ENCODE measurements around the gene PNKP. TPM values are rescaled to one million over a fixed set of nuclear protein-coding genes. Genes with fewer than 3 reads are reported as not detected.

The PNKP gene
- total and polyA plus RNA-seq, 10 donors = 36.6 to 203 (median 108) TPM

DNA sequence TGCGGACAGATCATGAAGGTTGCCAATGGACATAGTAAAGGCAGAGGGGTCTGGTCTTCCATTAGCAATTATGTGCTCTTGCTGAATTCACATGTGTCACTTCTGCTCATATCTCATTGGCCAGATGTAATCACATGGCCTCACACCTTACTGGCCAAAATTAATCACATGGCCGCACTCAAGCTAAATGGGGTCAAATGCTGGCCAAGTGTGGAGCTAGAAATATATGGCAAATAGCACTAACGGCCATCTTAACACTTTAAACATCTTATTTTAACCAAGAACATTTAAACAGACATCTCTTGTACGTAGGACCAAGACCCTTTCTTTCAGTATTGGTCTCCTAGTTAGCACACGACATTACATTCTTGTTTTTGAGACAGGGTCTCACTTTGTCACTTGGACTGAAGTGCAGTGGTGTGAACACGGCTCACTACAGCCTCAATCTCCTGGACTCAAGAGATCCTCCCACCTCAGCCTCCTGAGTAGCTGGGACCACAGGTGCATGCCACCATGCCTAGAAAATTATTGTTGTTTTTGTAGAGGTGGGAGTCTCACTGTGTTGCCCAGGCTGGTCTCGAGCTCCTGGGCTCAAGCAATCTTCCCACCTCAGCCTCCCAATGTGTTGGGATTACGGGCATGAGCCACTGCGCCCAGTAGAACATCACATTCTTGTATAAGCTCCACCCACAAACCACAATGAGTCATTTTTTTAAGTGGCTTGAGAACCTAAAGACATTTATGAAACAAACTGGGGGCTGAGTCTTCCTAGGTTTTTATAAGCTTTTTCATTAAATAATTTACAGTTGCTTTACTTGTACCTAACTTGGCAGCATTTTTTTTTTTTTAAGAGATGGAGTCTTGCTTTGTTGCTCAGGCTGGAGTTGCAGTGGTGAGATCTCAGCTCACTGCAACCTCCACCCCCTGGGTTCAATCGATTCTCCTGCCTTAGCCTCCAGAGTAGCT, 19.4 kb downstream of the PNKP start:
- no peaks in the 10 kb centered on the region for H3K36me3 ChIP-seq
- H3K4me1 ChIP-seq = peaks cover 9 to 74% (median 46%) of the 10 kb centered on the region in 6 donors
- H3K27me3 ChIP-seq (replicated peaks in 1 of 7) = peaks cover 0 to 5% (median 0%) of the 10 kb centered on the region in 7 donors
- TF ChIP-seq POLR2A (IDR thresholded peaks at IDR 0.05) (no peak), POLR2AphosphoS5 (IDR thresholded peaks at IDR 0.05) (no peak)
- TF ChIP-seq, protein P1, sequence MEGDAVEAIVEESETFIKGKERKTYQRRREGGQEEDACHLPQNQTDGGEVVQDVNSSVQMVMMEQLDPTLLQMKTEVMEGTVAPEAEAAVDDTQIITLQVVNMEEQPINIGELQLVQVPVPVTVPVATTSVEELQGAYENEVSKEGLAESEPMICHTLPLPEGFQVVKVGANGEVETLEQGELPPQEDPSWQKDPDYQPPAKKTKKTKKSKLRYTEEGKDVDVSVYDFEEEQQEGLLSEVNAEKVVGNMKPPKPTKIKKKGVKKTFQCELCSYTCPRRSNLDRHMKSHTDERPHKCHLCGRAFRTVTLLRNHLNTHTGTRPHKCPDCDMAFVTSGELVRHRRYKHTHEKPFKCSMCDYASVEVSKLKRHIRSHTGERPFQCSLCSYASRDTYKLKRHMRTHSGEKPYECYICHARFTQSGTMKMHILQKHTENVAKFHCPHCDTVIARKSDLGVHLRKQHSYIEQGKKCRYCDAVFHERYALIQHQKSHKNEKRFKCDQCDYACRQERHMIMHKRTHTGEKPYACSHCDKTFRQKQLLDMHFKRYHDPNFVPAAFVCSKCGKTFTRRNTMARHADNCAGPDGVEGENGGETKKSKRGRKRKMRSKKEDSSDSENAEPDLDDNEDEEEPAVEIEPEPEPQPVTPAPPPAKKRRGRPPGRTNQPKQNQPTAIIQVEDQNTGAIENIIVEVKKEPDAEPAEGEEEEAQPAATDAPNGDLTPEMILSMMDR (IDR thresholded peaks at IDR 0.05 in 8 of 11, conservative IDR thresholded peaks at IDR 0.05 in 3 of 11) = no peak
- no peak overlapping the region for H3K4me3 ChIP-seq
- intact Hi-C loops (cut with DNase I; ENCODE audit: low total_unique reads) = no loop called here
- H3K9me3 ChIP-seq = peaks cover 0 to 6% (median 0%) of the 10 kb centered on the region in 8 donors
- 66 to 82% (median 70%) methylated on average over 10 of the region's 10 CpGs for WGBS, 5 donors
- no peak for DNase-seq
- peak overlapping the region in 4 of 8 donors; percentile 18 to 99 (median 42) for H3K27ac ChIP-seq

DNA sequence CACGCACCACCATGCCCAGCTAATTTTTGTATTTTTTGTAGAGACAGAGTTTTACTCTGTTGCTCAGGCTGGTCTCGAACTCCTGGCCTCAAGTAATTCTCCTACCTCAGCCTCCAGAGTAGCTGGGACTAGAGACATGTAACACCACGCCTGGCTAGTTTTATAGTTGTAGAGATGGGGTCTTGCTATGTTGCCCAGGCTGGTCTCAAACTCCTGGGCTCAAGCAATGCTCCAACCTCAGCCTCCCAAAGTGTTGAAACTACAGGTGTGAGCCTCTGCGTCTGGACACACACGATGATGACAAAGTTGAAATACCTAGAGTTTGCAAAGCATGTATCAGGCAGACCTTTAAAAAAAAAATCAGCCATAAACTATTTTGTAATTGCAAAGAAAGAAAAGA, 21.0 kb downstream of the PNKP start:
- TF ChIP-seq POLR2A (IDR thresholded peaks at IDR 0.05) = no peak
- TF ChIP-seq, protein P1 (IDR thresholded peaks at IDR 0.05 in 8 of 11, conservative IDR thresholded peaks at IDR 0.05 in 3 of 11) = no peak
- TF ChIP-seq POLR2AphosphoS5 (IDR thresholded peaks at IDR 0.05) = no peak
- Histone ChIP-seq H3K9me3 (peaks cover 0 to 6% (median 0%) of the 10 kb centered on the region in 8 donors), H3K27ac (no peak overlapping the region), H3K27me3 (replicated peaks in 1 of 7) (no peaks in the 10 kb centered on the region), H3K4me1 (peaks cover 0 to 62% (median 33%) of the 10 kb centered on the region in 6 donors), H3K36me3 (no peaks in the 10 kb centered on the region), H3K4me3 (no peak overlapping the region)
- 70 to 89% (median 82%) methylated on average over 5 of the region's 5 CpGs for WGBS, 5 donors
- no peak for DNase-seq
- intact Hi-C loops (cut with DNase I; ENCODE audit: low total_unique reads) = no loop called here

DNA sequence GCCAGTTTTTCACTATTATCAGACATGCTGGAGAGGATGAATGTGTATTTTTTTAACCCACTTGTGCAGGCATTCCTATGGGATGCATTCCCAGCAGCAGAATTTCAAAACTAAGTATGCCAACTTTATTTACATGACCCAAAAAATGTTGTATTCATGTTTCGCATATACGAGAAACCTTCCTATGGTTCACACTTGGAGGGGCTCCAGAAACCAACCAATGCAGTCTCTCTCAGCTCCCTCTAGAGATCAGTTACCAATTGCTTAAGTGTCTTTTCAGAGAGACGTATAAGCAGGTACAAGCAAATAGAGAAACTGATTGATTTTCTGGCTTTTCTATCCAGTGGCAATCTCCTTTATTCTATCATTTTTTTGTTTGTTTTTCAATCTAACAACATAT, 22.0 kb downstream of the PNKP start:
- Histone ChIP-seq H3K27ac (no peak overlapping the region), H3K9me3 (peaks cover 0 to 6% (median 0%) of the 10 kb centered on the region in 8 donors), H3K36me3 (peaks cover 0 to 9% (median 2%) of the 10 kb centered on the region in 6 donors), H3K4me3 (no peak overlapping the region), H3K27me3 (replicated peaks in 1 of 7) (no peaks in the 10 kb centered on the region), H3K4me1 (peaks cover 0 to 61% (median 32%) of the 10 kb centered on the region in 6 donors)
- intact Hi-C loops (cut with DNase I; ENCODE audit: low total_unique reads) = no loop called here
- DNase-seq = no peak
- WGBS, 5 donors = 62 to 85% (median 67%) methylated on average over 3 of the region's 3 CpGs
- no peak for TF ChIP-seq POLR2A (IDR thresholded peaks at IDR 0.05)
- TF ChIP-seq POLR2AphosphoS5 (IDR thresholded peaks at IDR 0.05) = no peak
- TF ChIP-seq, protein P1 (IDR thresholded peaks at IDR 0.05 in 8 of 11, conservative IDR thresholded peaks at IDR 0.05 in 3 of 11) = no peak
